Measurements from ENCODE around the gene UFD1. TPM values are rescaled to one million over a fixed set of nuclear protein-coding genes. Genes with fewer than 3 reads are reported as not detected.

The UFD1 gene
- total RNA-seq, 1 experiment from 2014 or later, result 74.4 TPM

DNA sequence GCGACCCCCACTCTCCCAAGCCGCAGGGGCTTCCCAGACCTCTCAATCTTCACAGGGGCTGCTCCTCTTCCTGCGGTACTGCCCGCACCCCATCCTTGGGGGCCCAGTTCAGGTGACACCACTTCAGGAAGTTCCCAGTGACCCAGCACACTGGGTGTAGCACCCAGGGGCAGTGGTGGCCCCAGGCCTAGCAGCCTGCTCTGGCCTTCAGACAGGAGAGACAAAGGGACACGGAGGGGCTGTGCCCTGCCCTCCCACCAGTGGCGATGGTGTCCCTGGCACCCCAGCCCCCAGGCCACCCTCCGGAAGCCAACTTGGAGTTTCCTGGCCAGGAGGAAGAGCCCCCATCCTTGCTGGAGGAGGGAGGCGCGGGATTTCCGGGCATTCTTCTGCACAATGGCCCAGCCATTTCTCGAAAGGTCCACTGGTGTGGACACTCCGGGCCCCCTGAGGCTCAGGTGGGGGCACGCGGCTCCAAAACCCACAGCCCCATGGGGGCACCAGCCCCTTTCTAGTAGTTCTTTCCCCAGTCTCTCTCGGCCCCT, 46.2 kb upstream of the UFD1 start:
- TF ChIP-seq, protein P1, sequence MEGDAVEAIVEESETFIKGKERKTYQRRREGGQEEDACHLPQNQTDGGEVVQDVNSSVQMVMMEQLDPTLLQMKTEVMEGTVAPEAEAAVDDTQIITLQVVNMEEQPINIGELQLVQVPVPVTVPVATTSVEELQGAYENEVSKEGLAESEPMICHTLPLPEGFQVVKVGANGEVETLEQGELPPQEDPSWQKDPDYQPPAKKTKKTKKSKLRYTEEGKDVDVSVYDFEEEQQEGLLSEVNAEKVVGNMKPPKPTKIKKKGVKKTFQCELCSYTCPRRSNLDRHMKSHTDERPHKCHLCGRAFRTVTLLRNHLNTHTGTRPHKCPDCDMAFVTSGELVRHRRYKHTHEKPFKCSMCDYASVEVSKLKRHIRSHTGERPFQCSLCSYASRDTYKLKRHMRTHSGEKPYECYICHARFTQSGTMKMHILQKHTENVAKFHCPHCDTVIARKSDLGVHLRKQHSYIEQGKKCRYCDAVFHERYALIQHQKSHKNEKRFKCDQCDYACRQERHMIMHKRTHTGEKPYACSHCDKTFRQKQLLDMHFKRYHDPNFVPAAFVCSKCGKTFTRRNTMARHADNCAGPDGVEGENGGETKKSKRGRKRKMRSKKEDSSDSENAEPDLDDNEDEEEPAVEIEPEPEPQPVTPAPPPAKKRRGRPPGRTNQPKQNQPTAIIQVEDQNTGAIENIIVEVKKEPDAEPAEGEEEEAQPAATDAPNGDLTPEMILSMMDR (conservative IDR thresholded peaks at IDR 0.05), result no peak
- no peak overlapping the region for H3K14ac ChIP-seq (ENCODE audit: insufficient read depth, low read length)
- H2BK12ac ChIP-seq (ENCODE audit: insufficient read length, low read depth, low read length), result no peak overlapping the region
- Mint-ChIP-seq H3K36me3 (ENCODE audit: insufficient read depth in 1 of 3, low read depth in 3 of 3) (peaks cover 0 to 15% (median 8%) of the 10 kb centered on the region in 3 experiments; a peak in 3 of 7 replicates), H3K4me3 (peak overlapping the region; percentile 67 to 78), H3K4me1 (peaks cover 8 to 13% of the 10 kb centered on the region in 2 experiments; a peak in 3 of 4 replicates), H3K27me3 (ENCODE audit: low read depth) (peaks cover 71% of the 10 kb centered on the region), H3K27ac (no peak overlapping the region), H3K9me3 (no peaks in the 10 kb centered on the region)
- H3K9me3 ChIP-seq (ENCODE audit: control insufficient read depth, low read depth, low read length), result no peaks in the 10 kb centered on the region
- no peak overlapping the region for H4K5ac ChIP-seq (ENCODE audit: insufficient read length, low read depth, low read length)
- no CpG with 5 or more reads among the region's 15 CpGs for WGBS (ENCODE audit: extremely low coverage, insufficient read length, low lambda C conversion rate)
- H3K23me2 ChIP-seq (ENCODE audit: insufficient read length, low read depth, low read length, poor library complexity, severe bottlenecking), result peaks cover 14% of the 10 kb centered on the region
- H3K9ac ChIP-seq (ENCODE audit: extremely low read depth, insufficient read length, low read length), result no peak overlapping the region
- no peak overlapping the region for H2BK15ac ChIP-seq (ENCODE audit: low read depth, low read length)
- no peak overlapping the region for H3K4ac ChIP-seq (ENCODE audit: low read depth, low read length)
- no peaks in the 10 kb centered on the region for H3K4me1 ChIP-seq (ENCODE audit: insufficient read depth, low read length)
- no peak overlapping the region for H2BK120ac ChIP-seq (ENCODE audit: low read depth, low read length, poor library complexity, severe bottlenecking)
- no peak overlapping the region for H3K27ac ChIP-seq (ENCODE audit: insufficient read length, low read depth, low read length)
- H3K56ac ChIP-seq (ENCODE audit: insufficient read length, low read depth, low read length), result no peak overlapping the region
- no peak overlapping the region for H3K4me2 ChIP-seq (ENCODE audit: insufficient read depth, insufficient read length, low read length)
- H2BK20ac ChIP-seq (ENCODE audit: low read depth, low read length, poor library complexity, severe bottlenecking), result no peak overlapping the region
- H3K79me1 ChIP-seq (ENCODE audit: insufficient read depth, low read depth, low read length, poor library complexity, severe bottlenecking), result no peaks in the 10 kb centered on the region
- H4K20me1 ChIP-seq (ENCODE audit: control insufficient read depth, insufficient read depth, insufficient read length), result no peaks in the 10 kb centered on the region
- H2AK5ac ChIP-seq (ENCODE audit: insufficient read length, low read length), result no peak overlapping the region
- no peak overlapping the region for H3T11ph ChIP-seq (ENCODE audit: low read length)
- peaks cover 4% of the 10 kb centered on the region; the same call in 1 of the 2 replicates for H3K27me3 ChIP-seq (ENCODE audit: insufficient read depth, low read length)
- DNase-seq, result no peak
- H2AFZ ChIP-seq (ENCODE audit: low read length), result no peak overlapping the region
- H4K91ac ChIP-seq (ENCODE audit: insufficient read length, low read depth, low read length), result no peak overlapping the region
- H3K18ac ChIP-seq (ENCODE audit: insufficient read length, low read depth, low read length), result no peak overlapping the region
- no peaks in the 10 kb centered on the region for H3K79me2 ChIP-seq (ENCODE audit: insufficient read depth, low read length)
- no peak overlapping the region for H3K23ac ChIP-seq (ENCODE audit: insufficient read length, low read depth, low read length)
- no peak overlapping the region for H2BK5ac ChIP-seq (ENCODE audit: insufficient read length, low read length)
- H4K8ac ChIP-seq (replicated peaks; ENCODE audit: insufficient read length, low read depth, low read length), result no peak overlapping the region

Measured in H9 (cell line).